ENCODE measurements around the gene MCCC1. TPM values are rescaled to one million over a fixed set of nuclear protein-coding genes. Genes with fewer than 3 reads are reported as not detected.
A peak's percentile ranks its signal among the peaks of the same experiment; 100 is the strongest.

Gene MCCC1
- 30.8 and 32.1 TPM in 2 replicates for total RNA-seq
- polyA plus RNA-seq: 31.3 and 37.7 TPM in 2 replicates

- H3K9me2 ChIP-seq (replicated peaks; ENCODE audit: insufficient read depth): no peaks in the 10 kb centered on the region
- H3K9me3 ChIP-seq (ENCODE audit: low read depth): no peaks in the 10 kb centered on the region
- peaks cover 7% of the 10 kb centered on the region for H3K4me1 ChIP-seq (ENCODE audit: insufficient read depth)
- peak; percentile 98 for DNase-seq (ENCODE audit: low spot score)
- peak within 1 kb of the TSS; percentile 79 for H3K4me2 ChIP-seq
- H3K27ac ChIP-seq: peak within 1 kb of the TSS; percentile 97
- H2AFZ ChIP-seq: peak within 1 kb of the TSS; percentile 64
- TF ChIP-seq EZH2phosphoT487 (IDR thresholded peaks at IDR 0.05; ENCODE audit: low read depth, severe bottlenecking, unreplicated experiment) (no peak), CTCF (IDR thresholded peaks at IDR 0.05; ENCODE audit: poor library complexity) (no peak), EZH2 (IDR thresholded peaks at IDR 0.05; ENCODE audit: borderline replicate concordance) (no peak)
- WGBS (ENCODE audit: low lambda C conversion rate, missing lambda C conversion rate): 2% methylated on average over 60 of the region's 60 CpGs
- no peaks in the 10 kb centered on the region for H3K36me3 ChIP-seq (replicated peaks; ENCODE audit: insufficient read depth, low read depth)
- no peaks in the 10 kb centered on the region for H4K20me1 ChIP-seq (ENCODE audit: insufficient read depth, poor library complexity, severe bottlenecking)
- peaks cover 31% of the 10 kb centered on the region for H3K79me2 ChIP-seq
- H3K27me3 ChIP-seq: no peaks in the 10 kb centered on the region
- H3K4me3 ChIP-seq: peak within 1 kb of the TSS; percentile 68
Observed at GRCh38 chr3:183099026-183099837, at the start of gene MCCC1. TSS of gene MCCC1 (minus strand) at chr3:183099496. CDS start at chr3:183099440, 56 bp downstream.

- H3K36me3 ChIP-seq (replicated peaks; ENCODE audit: insufficient read depth, low read depth): no peaks in the 10 kb centered on the region
- no peaks in the 10 kb centered on the region for H3K27me3 ChIP-seq
- no peaks in the 10 kb centered on the region for H3K9me2 ChIP-seq (replicated peaks; ENCODE audit: insufficient read depth)
- no peak overlapping the region for H3K4me3 ChIP-seq
- H3K27ac ChIP-seq: no peak overlapping the region
- H3K79me2 ChIP-seq: no peaks in the 10 kb centered on the region
- H3K4me1 ChIP-seq (ENCODE audit: insufficient read depth): no peaks in the 10 kb centered on the region
- H4K20me1 ChIP-seq (ENCODE audit: insufficient read depth, poor library complexity, severe bottlenecking): no peaks in the 10 kb centered on the region
- WGBS (ENCODE audit: low lambda C conversion rate, missing lambda C conversion rate): 61% methylated on average over 4 of the region's 4 CpGs
- DNase-seq (ENCODE audit: low spot score): no peak
- H3K4me2 ChIP-seq: no peak overlapping the region
- no peaks in the 10 kb centered on the region for H3K9me3 ChIP-seq (ENCODE audit: low read depth)
- TF ChIP-seq EZH2 (IDR thresholded peaks at IDR 0.05; ENCODE audit: borderline replicate concordance) (no peak), EZH2phosphoT487 (IDR thresholded peaks at IDR 0.05; ENCODE audit: low read depth, severe bottlenecking, unreplicated experiment) (no peak), CTCF (IDR thresholded peaks at IDR 0.05; ENCODE audit: poor library complexity) (no peak)
- no peak overlapping the region for H2AFZ ChIP-seq
Observed at GRCh38 chr3:183148056-183148455, 48.8 kb upstream of the MCCC1 start.

GRCh38 chr3:183144363-183144762 lies 45.1 kb upstream of the MCCC1 start:
- no peaks in the 10 kb centered on the region for H4K20me1 ChIP-seq (ENCODE audit: insufficient read depth, poor library complexity, severe bottlenecking)
- no peaks in the 10 kb centered on the region for H3K9me3 ChIP-seq (ENCODE audit: low read depth)
- WGBS (ENCODE audit: low lambda C conversion rate, missing lambda C conversion rate): 67% methylated on average over 1 of the region's 1 CpG
- TF ChIP-seq EZH2 (IDR thresholded peaks at IDR 0.05; ENCODE audit: borderline replicate concordance): no peak
- no peak for TF ChIP-seq CTCF (IDR thresholded peaks at IDR 0.05; ENCODE audit: poor library complexity)
- no peak for TF ChIP-seq EZH2phosphoT487 (IDR thresholded peaks at IDR 0.05; ENCODE audit: low read depth, severe bottlenecking, unreplicated experiment)
- no peaks in the 10 kb centered on the region for H3K36me3 ChIP-seq (replicated peaks; ENCODE audit: insufficient read depth, low read depth)
- H2AFZ ChIP-seq: no peak overlapping the region
- no peaks in the 10 kb centered on the region for H3K4me1 ChIP-seq (ENCODE audit: insufficient read depth)
- no peak overlapping the region for H3K27ac ChIP-seq
- no peaks in the 10 kb centered on the region for H3K79me2 ChIP-seq
- H3K4me3 ChIP-seq: no peak overlapping the region
- no peaks in the 10 kb centered on the region for H3K9me2 ChIP-seq (replicated peaks; ENCODE audit: insufficient read depth)
- no peak overlapping the region for H3K4me2 ChIP-seq
- no peaks in the 10 kb centered on the region for H3K27me3 ChIP-seq
- DNase-seq (ENCODE audit: low spot score): no peak

Data from hepatocyte (in vitro differentiated cells).